Osteocyte (in vitro differentiated cells): Measurements from ENCODE around the gene EIF2B4. TPM values are rescaled to one million over a fixed set of nuclear protein-coding genes. Genes with fewer than 3 reads are reported as not detected.
A peak's percentile ranks its signal among the peaks of the same experiment; 100 is the strongest.
"Not testable (repeated sequence)": the region's sequence is repeated elsewhere in the genome, so short reads cannot be mapped to it uniquely, and the experiment has no call there.

ENCODE experiments used
- DNase-seq: peaks from one replicate; pipeline ENCODE4 v3.0.0; 2021; ENCODE audit warnings: mixed read lengths; ENCODE audit not compliant: unreplicated experiment; ENCODE audit errors: extremely low spot score
- H3K27ac Mint-ChIP-seq: one replicate; pipeline ENCODE4 v1.8.0; 2021; ENCODE audit warnings: mild to moderate bottlenecking, mixed read lengths; ENCODE audit not compliant: unreplicated experiment
- H3K27me3 Mint-ChIP-seq: one replicate; pipeline ENCODE4 v1.8.0; 2021; ENCODE audit warnings: mixed read lengths; ENCODE audit not compliant: unreplicated experiment
- H3K36me3 Mint-ChIP-seq: one replicate; pipeline ENCODE4 v1.8.0; 2021; ENCODE audit warnings: mixed read lengths; ENCODE audit not compliant: unreplicated experiment
- H3K4me1 Mint-ChIP-seq: one replicate; pipeline ENCODE4 v1.8.0; 2021; ENCODE audit warnings: mixed read lengths; ENCODE audit not compliant: unreplicated experiment
- H3K4me3 Mint-ChIP-seq: one replicate; pipeline ENCODE4 v1.8.0; 2021; ENCODE audit warnings: mild to moderate bottlenecking, moderate library complexity, mixed read lengths; ENCODE audit not compliant: unreplicated experiment
- H3K9me3 Mint-ChIP-seq: one replicate; pipeline ENCODE4 v1.8.0; 2021; ENCODE audit warnings: mixed read lengths; ENCODE audit not compliant: unreplicated experiment
- CTCF ChIP-seq: fragments of 200-600 bp; sonication (generic); IDR thresholded peaks from 2 replicates; pipeline ENCODE4 v1.5.0; 2021; ENCODE audit warnings: antibody characterized with exemption, mild to moderate bottlenecking, moderate library complexity
- total RNA-seq: library from RNA; stranded (reverse); gene quantifications from 2 replicates; pipeline ENCODE4 v1.2.1, GENCODE V29; 2021

The EIF2B4 gene
- total RNA-seq, 1 donor from 2014 or later: 50.4 TPM

GRCh38 chr2:27323596-27324285 lies 46.4 kb downstream of the EIF2B4 start:
- H3K27ac Mint-ChIP-seq: peak overlapping the region; percentile 99

GRCh38 chr2:27322766-27323595 lies 47.2 kb downstream of the EIF2B4 start, which contains the start of gene MPV17:
MPV17 (minus strand) TSS chr2:27323097; CDS start chr2:27322517, 580 bp downstream.
- Mint-ChIP-seq H3K4me1 (peaks cover 30% of the 10 kb centered on the region), H3K9me3 (no peaks in the 10 kb centered on the region), H3K27me3 (no peaks in the 10 kb centered on the region), H3K4me3 (peak within 1 kb of the TSS; percentile 97), H3K36me3 (peaks cover 19% of the 10 kb centered on the region), H3K27ac (peak within 1 kb of the TSS; percentile 99)
- TF ChIP-seq CTCF: no peak
- DNase-seq: peak; percentile 93

More at GRCh38 chr2:27323596-27324285, 46.4 kb downstream of the EIF2B4 start:
- H3K36me3 Mint-ChIP-seq: peaks cover 26% of the 10 kb centered on the region
- peak overlapping the region; percentile 97 for H3K4me3 Mint-ChIP-seq
- H3K9me3 Mint-ChIP-seq: no peaks in the 10 kb centered on the region
- peaks cover 30% of the 10 kb centered on the region for H3K4me1 Mint-ChIP-seq
- H3K27me3 Mint-ChIP-seq: no peaks in the 10 kb centered on the region
- no peak for DNase-seq
- TF ChIP-seq CTCF: no peak

GRCh38 chr2:27322301-27322765 lies 47.8 kb downstream of the EIF2B4 start:
- TF ChIP-seq CTCF: no peak
- Mint-ChIP-seq H3K27me3 (no peaks in the 10 kb centered on the region), H3K4me1 (peaks cover 30% of the 10 kb centered on the region), H3K27ac (peak overlapping the region; percentile 99), H3K4me3 (peak overlapping the region; percentile 97), H3K36me3 (peaks cover 15% of the 10 kb centered on the region), H3K9me3 (no peaks in the 10 kb centered on the region)
- DNase-seq: no peak

- Mint-ChIP-seq H3K9me3 (no peaks in the 10 kb centered on the region), H3K27me3 (no peaks in the 10 kb centered on the region), H3K4me1 (peaks cover 30% of the 10 kb centered on the region), H3K27ac (peak overlapping the region; percentile 66), H3K4me3 (peak overlapping the region; percentile 97), H3K36me3 (peaks cover 3% of the 10 kb centered on the region)
- peak; percentile 40 for TF ChIP-seq CTCF
- DNase-seq: no peak
Observed at GRCh38 chr2:27320958-27321543, 49.1 kb downstream of the EIF2B4 start.

- H3K36me3 Mint-ChIP-seq, H3K27ac Mint-ChIP-seq, H3K4me3 Mint-ChIP-seq, DNase-seq, H3K27me3 Mint-ChIP-seq, H3K9me3 Mint-ChIP-seq: not testable (repeated sequence)
- peaks cover 30% of the 10 kb centered on the region for H3K4me1 Mint-ChIP-seq
Observed at GRCh38 chr2:27319839-27320238, 50.3 kb downstream of the EIF2B4 start.
